Esophagus muscularis mucosa (tissue), 4 donors: ENCODE data around the gene PRPF40A.

Experiments
- CTCF ChIP-seq, 3 experiments: fragments of 200-600 bp in 2 of 3; fragments of 450-650 bp in 1 of 3; sonication (generic) in 2 of 3; IDR thresholded peaks; one replicate each; pipeline ENCODE4 v1.5.1; 2017 to 2019; ENCODE audit warnings: antibody characterized with exemption in 3 of 3, mild to moderate bottlenecking in 2 of 3, moderate library complexity in 1 of 3
- EP300 ChIP-seq: sonication (generic); formaldehyde crosslinking; IDR thresholded peaks from one replicate; pipeline ENCODE4 v1.6.1; 2017; ENCODE audit warnings: antibody characterized with exemption
- POLR2A ChIP-seq: fragments of 450-650 bp; IDR thresholded peaks from one replicate; pipeline ENCODE4 v1.6.1; 2017; ENCODE audit warnings: antibody characterized with exemption, moderate library complexity, mild to moderate bottlenecking, low read depth
- POLR2AphosphoS5 ChIP-seq, 2 donors: sonication (generic); formaldehyde crosslinking; IDR thresholded peaks; one replicate each; pipeline ENCODE4 v1.6.1; 2017; ENCODE audit warnings: antibody characterized with exemption in 2 of 2

- TF ChIP-seq EP300 (no peak), CTCF (IDR thresholded peaks at IDR 0.05) (no peak), POLR2A (no peak), POLR2AphosphoS5 (IDR thresholded peaks at IDR 0.05) (no peak)
Observed at GRCh38 chr2:152729844-152730243, 12.6 kb upstream of the PRPF40A start.
